Lung (tissue), 12 donors: ENCODE measurements around the gene ST3GAL6. TPM values are rescaled to one million over a fixed set of nuclear protein-coding genes. Genes with fewer than 3 reads are reported as not detected.

ENCODE experiments used
- ATAC-seq: fragments of 200-7000 bp; cut with Tn5 transposase; one replicate; pipeline ENCODE4 v1.9.1; 2020; ENCODE audit warnings: moderate number of reproducible peaks; ENCODE audit not compliant: insufficient read depth, low FRiP score
- DNase-seq, 3 donors: peaks; one replicate each; pipeline ENCODE4 v3.0.0-alpha.2; 2013 to 2017
- H3K27ac ChIP-seq, 2 donors: one replicate each; pipeline ENCODE4 v1.5.1; 2013; ENCODE audit warnings: mild to moderate bottlenecking in 2 of 2, moderate library complexity in 2 of 2, control low read depth in 1 of 2, inconsistent platforms in 1 of 2, low read depth in 1 of 2, low read length in 1 of 2
- H3K27me3 ChIP-seq, 3 donors: one replicate each; pipeline ENCODE4 v1.5.1; 2013; ENCODE audit warnings: low read length in 2 of 3; ENCODE audit not compliant: control insufficient read depth in 3 of 3, insufficient read depth in 3 of 3
- H3K36me3 ChIP-seq, 4 donors: one replicate each; pipeline ENCODE4 v1.5.1; 2013; ENCODE audit warnings: low read length in 4 of 4, mild to moderate bottlenecking in 1 of 4, moderate library complexity in 1 of 4; ENCODE audit not compliant: control insufficient read depth in 4 of 4, insufficient read depth in 4 of 4
- H3K4me1 ChIP-seq, 5 donors: one replicate each; pipeline ENCODE4 v1.5.1; 2013; ENCODE audit warnings: low read length in 5 of 5, mild to moderate bottlenecking in 2 of 5, moderate library complexity in 1 of 5; ENCODE audit not compliant: control insufficient read depth in 5 of 5, insufficient read depth in 5 of 5
- H3K4me3 ChIP-seq: one replicate; pipeline ENCODE4 v1.5.1; 2013; ENCODE audit warnings: mild to moderate bottlenecking, control low read depth, moderate library complexity
- H3K9ac ChIP-seq, 2 donors: one replicate each; pipeline ENCODE4 v1.5.1; 2013; ENCODE audit warnings: low read length in 2 of 2, control low read depth in 1 of 2; ENCODE audit not compliant: insufficient read depth in 1 of 2
- H3K9me3 ChIP-seq, 4 donors: one replicate each; pipeline ENCODE4 v1.5.1; 2013; ENCODE audit warnings: low read length in 3 of 4, mild to moderate bottlenecking in 1 of 4, moderate library complexity in 1 of 4; ENCODE audit not compliant: control insufficient read depth in 4 of 4, insufficient read depth in 3 of 4
- WGBS, 2 donors: extraction: QIAGEN DNeasy Blood & Tissue Kit; methylation state at CpG; one replicate each; pipeline ENCODE4 v1.1.7; 2013; 5-methylcytosine and 5-hydroxymethylcytosine counted together
- polyA plus RNA-seq, 2 donors: library from polyadenylated mRNA; stranded (reverse); fragments of 200-250 nt; gene quantifications; one replicate each; pipeline ENCODE4 v1.2.1, GENCODE V29; 2013
- total RNA-seq, 2 donors: library from RNA; depleted of rRNA in 1 of 2; stranded (reverse); fragments of >200 nt in 1 of 2; gene quantifications; one replicate each; pipeline ENCODE4 v1.2.1, GENCODE V29; 2014 to 2021
- TF ChIP-seq, protein P1 (sequence below): IDR thresholded peaks from 2 replicates; pipeline ENCODE4 v1.5.1; 2012; ENCODE audit warnings: mild to moderate bottlenecking; ENCODE audit errors: control extremely low read depth, extremely low read depth
- donor health status: control.
- donor health status: control.
- donor health status: Bipolar disorder and iron deficiency.
- donor health status: healthy.
- donor health status: DM: yes; HTN: yes; CAD: no.

Gene ST3GAL6
- total and polyA plus RNA-seq, 4 donors: 13.6 to 22.9 (median 20.1) TPM

DNA sequence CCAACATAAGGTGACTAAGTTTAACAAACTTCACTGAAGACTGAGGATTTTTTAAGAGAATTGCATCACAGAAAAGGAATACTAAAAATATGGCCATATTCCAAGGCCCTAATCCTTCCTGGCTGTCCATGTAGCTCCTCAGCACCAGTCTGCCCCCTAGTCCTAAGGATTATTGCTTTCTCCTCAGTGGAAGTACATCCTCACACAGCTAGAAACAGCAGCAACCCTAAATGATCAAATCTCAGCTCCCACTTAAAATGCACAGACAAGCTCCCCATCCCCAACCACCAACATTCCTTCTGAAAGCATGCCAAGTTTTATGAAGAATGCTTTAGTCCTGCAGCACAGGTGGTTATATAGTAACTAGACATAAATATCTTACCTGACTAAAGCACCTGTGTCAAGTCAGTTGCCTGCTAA, 14.7 kb downstream of the ST3GAL6 start:
- TF ChIP-seq, protein P1, sequence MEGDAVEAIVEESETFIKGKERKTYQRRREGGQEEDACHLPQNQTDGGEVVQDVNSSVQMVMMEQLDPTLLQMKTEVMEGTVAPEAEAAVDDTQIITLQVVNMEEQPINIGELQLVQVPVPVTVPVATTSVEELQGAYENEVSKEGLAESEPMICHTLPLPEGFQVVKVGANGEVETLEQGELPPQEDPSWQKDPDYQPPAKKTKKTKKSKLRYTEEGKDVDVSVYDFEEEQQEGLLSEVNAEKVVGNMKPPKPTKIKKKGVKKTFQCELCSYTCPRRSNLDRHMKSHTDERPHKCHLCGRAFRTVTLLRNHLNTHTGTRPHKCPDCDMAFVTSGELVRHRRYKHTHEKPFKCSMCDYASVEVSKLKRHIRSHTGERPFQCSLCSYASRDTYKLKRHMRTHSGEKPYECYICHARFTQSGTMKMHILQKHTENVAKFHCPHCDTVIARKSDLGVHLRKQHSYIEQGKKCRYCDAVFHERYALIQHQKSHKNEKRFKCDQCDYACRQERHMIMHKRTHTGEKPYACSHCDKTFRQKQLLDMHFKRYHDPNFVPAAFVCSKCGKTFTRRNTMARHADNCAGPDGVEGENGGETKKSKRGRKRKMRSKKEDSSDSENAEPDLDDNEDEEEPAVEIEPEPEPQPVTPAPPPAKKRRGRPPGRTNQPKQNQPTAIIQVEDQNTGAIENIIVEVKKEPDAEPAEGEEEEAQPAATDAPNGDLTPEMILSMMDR: no peak
- peak; percentile 4 for ATAC-seq
- peaks cover 0 to 36% (median 0%) of the 10 kb centered on the region in 5 donors for H3K4me1 ChIP-seq
- H3K9me3 ChIP-seq: no peaks in the 10 kb centered on the region
- no peaks in the 10 kb centered on the region for H3K27me3 ChIP-seq
- peak overlapping the region in 1 of 2 donors; percentile 79 for H3K27ac ChIP-seq
- peaks cover 0 to 7% (median 0%) of the 10 kb centered on the region in 4 donors for H3K36me3 ChIP-seq
- no peak overlapping the region for H3K9ac ChIP-seq
- peak in 2 of 3 donors; percentile 24 to 54 for DNase-seq
- no peak overlapping the region for H3K4me3 ChIP-seq

DNA sequence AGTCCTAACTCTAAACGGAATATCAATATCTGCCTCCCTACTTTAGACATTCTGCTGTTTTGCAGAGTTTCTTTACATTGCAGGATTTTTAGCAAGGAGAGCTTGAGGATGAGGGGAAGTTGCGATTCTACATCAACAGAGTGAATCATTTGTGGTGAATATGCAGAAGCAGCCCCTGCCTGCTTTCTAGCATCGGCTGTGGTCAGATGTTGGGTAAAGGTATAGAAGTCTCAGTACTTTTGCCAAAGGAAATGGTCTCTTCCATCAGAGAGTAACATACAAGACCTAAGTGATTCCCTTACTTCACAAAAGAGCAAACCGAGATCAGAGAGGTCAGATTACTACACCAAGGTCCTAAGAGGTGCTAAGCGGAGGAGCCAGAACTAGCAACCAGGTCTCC, 15.2 kb downstream of the ST3GAL6 start:
- TF ChIP-seq, protein P1: no peak
- no peak overlapping the region for H3K9ac ChIP-seq
- DNase-seq (no peak), ATAC-seq (no peak)
- no peaks in the 10 kb centered on the region for H3K9me3 ChIP-seq
- no peak overlapping the region for H3K4me3 ChIP-seq
- H3K4me1 ChIP-seq: peaks cover 0 to 36% (median 0%) of the 10 kb centered on the region in 5 donors
- WGBS, 2 donors: 57 to 65% methylated on average over 5 of the region's 5 CpGs
- peaks cover 0 to 7% (median 0%) of the 10 kb centered on the region in 4 donors for H3K36me3 ChIP-seq
- peak overlapping the region; percentile 17 to 79 for H3K27ac ChIP-seq
- no peaks in the 10 kb centered on the region for H3K27me3 ChIP-seq

DNA sequence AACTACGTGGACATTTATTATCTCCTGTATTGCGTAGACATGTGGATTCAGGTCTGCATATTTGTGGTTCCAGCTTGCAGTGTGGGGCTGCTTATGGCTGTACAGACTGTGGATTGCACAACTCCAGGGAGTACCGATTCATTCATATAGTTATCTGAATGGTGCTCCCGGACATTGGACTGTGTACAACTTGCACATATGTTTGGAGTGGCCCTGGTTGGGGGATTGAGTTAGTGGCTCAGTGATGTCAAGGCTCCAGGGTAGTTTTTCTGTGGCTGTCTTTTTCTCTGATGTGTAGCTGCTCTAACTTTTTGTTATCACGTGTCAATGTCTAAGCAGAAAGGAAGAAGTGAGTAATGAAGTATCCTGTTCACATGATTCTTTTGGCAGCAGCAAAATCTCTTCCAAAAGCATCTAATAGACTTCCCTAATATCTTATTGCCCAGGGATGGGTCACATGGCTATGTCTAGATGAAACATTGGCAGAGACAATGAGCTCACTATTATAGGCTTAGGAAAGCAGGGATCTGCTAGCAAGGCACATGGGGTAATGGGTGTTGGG, 15.8 kb downstream of the ST3GAL6 start:
- ATAC-seq: peak; percentile 48
- H3K9me3 ChIP-seq: no peaks in the 10 kb centered on the region

More for the DNA sequence above, 15.8 kb downstream of the ST3GAL6 start:
- DNase-seq: peak; percentile 14 to 54 (median 34)
- H3K4me3 ChIP-seq: no peak overlapping the region
- H3K36me3 ChIP-seq: peaks cover 0 to 5% (median 0%) of the 10 kb centered on the region in 4 donors
- H3K9ac ChIP-seq: no peak overlapping the region
- H3K4me1 ChIP-seq: peaks cover 0 to 36% (median 2%) of the 10 kb centered on the region in 5 donors
- TF ChIP-seq, protein P1: no peak
- no peaks in the 10 kb centered on the region for H3K27me3 ChIP-seq
- WGBS, 2 donors: 16 to 33% methylated on average over 5 of the region's 5 CpGs
- H3K27ac ChIP-seq: peak overlapping the region; percentile 17 to 79
